OCI-LY7 (cell line): Measurements from ENCODE around the gene TEX2. TPM values are rescaled to one million over a fixed set of nuclear protein-coding genes. Genes with fewer than 3 reads are reported as not detected.

Experiments used
- BruUV-seq: library from RNA; stranded (reverse); fragments of 400-500 nt; replicated peaks from 2 replicates; lab custom pipeline; 2021; lab: Mats Ljungman, UMichigan
- CTCF ChIA-PET: fragments of 300-600 bp; sonication (Branson Sonifier 250); formaldehyde crosslinking; loops from one replicate; lab custom pipeline; 2022; ENCODE audit warnings: antibody characterized with exemption; ENCODE audit not compliant: unreplicated experiment; lab: Charles Lee
- POLR2A ChIA-PET: fragments of 300-600 bp; sonication (Branson Sonifier 250); formaldehyde crosslinking; loops from one replicate; lab custom pipeline; 2022; ENCODE audit warnings: antibody characterized with exemption; lab: Charles Lee
- DNase-seq: peaks from one replicate; pipeline ENCODE4 v3.0.0-alpha.2; 2015; ENCODE audit warnings: low spot score
- H2AFZ ChIP-seq: fragments of 200-600 bp; sonication (generic), shearing (Covaris generic); 2 replicates; pipeline ENCODE4 v1.6.1; 2014; ENCODE audit warnings: mild to moderate bottlenecking, antibody characterized with exemption, low read length, moderate library complexity
- H3K27ac ChIP-seq: fragments of 200-600 bp; sonication (generic); 2 replicates; pipeline ENCODE4 v1.5.1; 2014; ENCODE audit warnings: mixed run types, low read depth, mild to moderate bottlenecking, moderate library complexity, low read length, inconsistent platforms; ENCODE audit not compliant: poor library complexity, severe bottlenecking
- H3K36me3 ChIP-seq: fragments of 200-600 bp; sonication (generic); 2 replicates; pipeline ENCODE4 v1.6.1; 2014; ENCODE audit warnings: mild to moderate bottlenecking, antibody characterized with exemption, low read length, moderate library complexity, mixed read lengths; ENCODE audit not compliant: insufficient read depth
- H3K4me1 ChIP-seq: fragments of 200-600 bp; sonication (generic); 2 replicates; pipeline ENCODE4 v1.5.1; 2014; ENCODE audit warnings: mild to moderate bottlenecking, low read length; ENCODE audit not compliant: insufficient read depth, poor library complexity, severe bottlenecking
- H3K4me2 ChIP-seq: fragments of 200-600 bp; sonication (generic); 2 replicates; pipeline ENCODE4 v1.6.1; 2014; ENCODE audit warnings: mild to moderate bottlenecking, low read length
- H3K4me3 ChIP-seq: fragments of 200-600 bp; sonication (generic); 2 replicates; pipeline ENCODE4 v1.5.1; 2014; ENCODE audit warnings: mild to moderate bottlenecking, low read depth, low read length; ENCODE audit not compliant: poor library complexity, severe bottlenecking
- H3K79me2 ChIP-seq: fragments of 200-600 bp; sonication (generic); 2 replicates; pipeline ENCODE4 v1.6.1; 2016; ENCODE audit warnings: low read depth, mild to moderate bottlenecking, low read length, moderate library complexity, mixed read lengths; ENCODE audit not compliant: insufficient read depth
- H3K9me2 ChIP-seq: fragments of 200-600 bp; sonication (generic); 2 replicates; pipeline ENCODE4 v1.6.1; 2016; ENCODE audit warnings: mild to moderate bottlenecking, low read length, mixed read lengths; ENCODE audit not compliant: insufficient read depth
- H3K9me3 ChIP-seq: fragments of 200-600 bp; sonication (generic); 2 replicates; pipeline ENCODE4 v1.6.1; 2014; ENCODE audit warnings: mild to moderate bottlenecking, mixed run types, low read length, mixed read lengths
- H4K20me1 ChIP-seq: fragments of 200-600 bp; sonication (generic); 2 replicates; pipeline ENCODE4 v1.6.1; 2014; ENCODE audit warnings: mild to moderate bottlenecking, antibody characterized with exemption, low read length, moderate library complexity, mixed read lengths; ENCODE audit not compliant: insufficient read depth
- CTCF ChIP-seq: fragments of 200-600 bp; sonication (generic); conservative IDR thresholded peaks from 2 replicates; pipeline ENCODE4 v1.5.1; 2014; ENCODE audit warnings: mild to moderate bottlenecking, antibody characterized with exemption, low read length, moderate library complexity, mixed read lengths
- EZH2phosphoT487 ChIP-seq: fragments of 200-600 bp; sonication (generic); IDR thresholded peaks from 2 replicates; pipeline ENCODE4 v1.6.1; 2018; ENCODE audit warnings: low read depth, borderline replicate concordance, mild to moderate bottlenecking, mixed run types, antibody characterized with exemption, low read length, moderate library complexity, mixed read lengths
- intact Hi-C: fragments of 100-400 bp; cut with micrococcal nuclease; formaldehyde crosslinking; loops from one replicate; pipeline ENCODE4 v1.10.0; 2022; ENCODE audit not compliant: unreplicated experiment
- total RNA-seq, 2 experiments: library from RNA; depleted of rRNA in 1 of 2; stranded (reverse); fragments of >200 nt in 1 of 2; shearing (Covaris generic) in 1 of 2; gene quantifications; 2 replicates each; pipeline ENCODE4 v1.2.3, GENCODE V29; 2014 to 2022

The TEX2 gene
- total RNA-seq, 2 experiments from 2014 or later, result 7.4 to 12.4 TPM

GRCh38 chr17:64154313-64154695, 108.8 kb downstream of the TEX2 start:
- H3K9me2 ChIP-seq, result no peaks in the 10 kb centered on the region
- no TSS peak for BruUV-seq
- TF ChIP-seq CTCF (no peak), EZH2phosphoT487 (no peak)
- H3K4me1 ChIP-seq, result peaks cover 6% of the 10 kb centered on the region
- H3K4me3 ChIP-seq, result no peak overlapping the region
- peaks cover 22% of the 10 kb centered on the region for H3K36me3 ChIP-seq
- intact Hi-C loops, result no loop called here
- H2AFZ ChIP-seq, result no peak overlapping the region
- no peak overlapping the region for H3K27ac ChIP-seq
- POLR2A ChIA-PET, result interaction anchor here (0.6 to 1.1 kb wide), 2 partner anchors 9 to 14 kb away, joined by 3 read pairs; no protein-coding TSS in a partner anchor
- DNase-seq, result no peak
- H3K4me2 ChIP-seq, result no peak overlapping the region
- H4K20me1 ChIP-seq, result no peaks in the 10 kb centered on the region
- CTCF ChIA-PET, result no interaction called here
- H3K9me3 ChIP-seq, result no peaks in the 10 kb centered on the region
- no peaks in the 10 kb centered on the region for H3K79me2 ChIP-seq

GRCh38 chr17:64153565-64154312, 109.3 kb downstream of the TEX2 start:
- ChIA-PET CTCF (no interaction called here), POLR2A (interaction anchor here (1.1 kb wide), 1 partner anchor 15 kb away, joined by 3 read pairs; no protein-coding TSS in a partner anchor)
- H3K9me2 ChIP-seq, result no peaks in the 10 kb centered on the region
- peaks cover 6% of the 10 kb centered on the region for H3K4me1 ChIP-seq
- peaks cover 27% of the 10 kb centered on the region for H3K36me3 ChIP-seq
- H4K20me1 ChIP-seq, result no peaks in the 10 kb centered on the region
- H2AFZ ChIP-seq, result no peak overlapping the region
- no TSS peak for BruUV-seq
- H3K27ac ChIP-seq, result no peak overlapping the region
- intact Hi-C loops, result no loop called here
- TF ChIP-seq EZH2phosphoT487 (no peak), CTCF (no peak)
- no peak overlapping the region for H3K4me2 ChIP-seq
- no peak overlapping the region for H3K4me3 ChIP-seq
- DNase-seq, result no peak
- no peaks in the 10 kb centered on the region for H3K79me2 ChIP-seq
- H3K9me3 ChIP-seq, result no peaks in the 10 kb centered on the region
